ENCODE data around the gene PLXNC1.

Gene PLXNC1

GRCh38 chr12:94260017-94260416 is 111.6 kb downstream of the PLXNC1 start:
- no peak overlapping the region for H3K4me2 ChIP-seq (ENCODE audit: low read length)
- no peak overlapping the region for H2AFZ ChIP-seq (ENCODE audit: low read length)
- H3K27ac ChIP-seq (ENCODE audit: low read depth, low read length, poor library complexity, severe bottlenecking) = no peak overlapping the region
- no peak overlapping the region for H3K4me3 ChIP-seq (ENCODE audit: low read depth, low read length, poor library complexity, severe bottlenecking)
- H3K36me3 ChIP-seq (ENCODE audit: insufficient read depth, low read length) = no peaks in the 10 kb centered on the region; the same call in 1 of the 2 replicates
- no peaks in the 10 kb centered on the region for H3K79me2 ChIP-seq (ENCODE audit: insufficient read depth, low read length)
- no peaks in the 10 kb centered on the region for H4K20me1 ChIP-seq (ENCODE audit: insufficient read depth, low read length)
- H3K9me2 ChIP-seq (ENCODE audit: low read depth, low read length) = no peaks in the 10 kb centered on the region
- H3K9me3 ChIP-seq (ENCODE audit: low read length) = no peaks in the 10 kb centered on the region
- no peak for TF ChIP-seq EZH2 (IDR thresholded peaks at IDR 0.05; ENCODE audit: borderline replicate concordance, low read length)
- TF ChIP-seq CTCF (IDR thresholded peaks at IDR 0.05; ENCODE audit: low read length) = no peak
- peaks cover 47% of the 10 kb centered on the region for H3K4me1 ChIP-seq (ENCODE audit: insufficient read depth, low read length, severe bottlenecking)
- H3K27me3 ChIP-seq (ENCODE audit: insufficient read depth, low read length) = no peaks in the 10 kb centered on the region
- 0 out of 2 replicates have a peak, but pooled peaks cover 4% of the 10 kb centered on the region for H3F3A ChIP-seq (ENCODE audit: insufficient read depth, low read length)
- no peak overlapping the region for H3K9ac ChIP-seq (ENCODE audit: low read length)

- H2AFZ ChIP-seq (ENCODE audit: low read length) = no peak overlapping the region
- H3K79me2 ChIP-seq (ENCODE audit: insufficient read depth, low read length) = no peaks in the 10 kb centered on the region
- no peaks in the 10 kb centered on the region for H4K20me1 ChIP-seq (ENCODE audit: insufficient read depth, low read length)
- no peaks in the 10 kb centered on the region for H3K9me2 ChIP-seq (ENCODE audit: low read depth, low read length)
- H3K27ac ChIP-seq (ENCODE audit: low read depth, low read length, poor library complexity, severe bottlenecking) = peak overlapping the region; percentile 9
- no peak for TF ChIP-seq EZH2 (IDR thresholded peaks at IDR 0.05; ENCODE audit: borderline replicate concordance, low read length)
- no peak for TF ChIP-seq CTCF (IDR thresholded peaks at IDR 0.05; ENCODE audit: low read length)
- H3K9ac ChIP-seq (ENCODE audit: low read length) = no peak overlapping the region
- H3K4me2 ChIP-seq (ENCODE audit: low read length) = no peak overlapping the region
- H3F3A ChIP-seq (ENCODE audit: insufficient read depth, low read length) = 0 out of 2 replicates have a peak, but pooled peaks cover 4% of the 10 kb centered on the region
- peaks cover 47% of the 10 kb centered on the region for H3K4me1 ChIP-seq (ENCODE audit: insufficient read depth, low read length, severe bottlenecking)
- H3K4me3 ChIP-seq (ENCODE audit: low read depth, low read length, poor library complexity, severe bottlenecking) = no peak overlapping the region
- no peaks in the 10 kb centered on the region for H3K9me3 ChIP-seq (ENCODE audit: low read length)
- no peaks in the 10 kb centered on the region; the same call in 1 of the 2 replicates for H3K36me3 ChIP-seq (ENCODE audit: insufficient read depth, low read length)
- no peaks in the 10 kb centered on the region for H3K27me3 ChIP-seq (ENCODE audit: insufficient read depth, low read length)
These were observed 112.3 kb downstream of the PLXNC1 start for GRCh38 chr12:94260717-94261116.

- no peak overlapping the region for H3K9ac ChIP-seq (ENCODE audit: low read length)
These were observed 112.7 kb downstream of the PLXNC1 start for GRCh38 chr12:94261119-94261518.

More at GRCh38 chr12:94261119-94261518, 112.7 kb downstream of the PLXNC1 start:
- no peaks in the 10 kb centered on the region for H3K9me2 ChIP-seq (ENCODE audit: low read depth, low read length)
- H3K79me2 ChIP-seq (ENCODE audit: insufficient read depth, low read length) = no peaks in the 10 kb centered on the region
- H3K4me1 ChIP-seq (ENCODE audit: insufficient read depth, low read length, severe bottlenecking) = peaks cover 47% of the 10 kb centered on the region
- no peaks in the 10 kb centered on the region; the same call in 1 of the 2 replicates for H3K36me3 ChIP-seq (ENCODE audit: insufficient read depth, low read length)
- 0 out of 2 replicates have a peak, but pooled peaks cover 4% of the 10 kb centered on the region for H3F3A ChIP-seq (ENCODE audit: insufficient read depth, low read length)
- no peak overlapping the region for H3K4me2 ChIP-seq (ENCODE audit: low read length)
- TF ChIP-seq CTCF (IDR thresholded peaks at IDR 0.05; ENCODE audit: low read length) = no peak
- TF ChIP-seq EZH2 (IDR thresholded peaks at IDR 0.05; ENCODE audit: borderline replicate concordance, low read length) = no peak
- no peaks in the 10 kb centered on the region for H3K27me3 ChIP-seq (ENCODE audit: insufficient read depth, low read length)
- no peaks in the 10 kb centered on the region for H3K9me3 ChIP-seq (ENCODE audit: low read length)
- H4K20me1 ChIP-seq (ENCODE audit: insufficient read depth, low read length) = no peaks in the 10 kb centered on the region
- H3K4me3 ChIP-seq (ENCODE audit: low read depth, low read length, poor library complexity, severe bottlenecking) = no peak overlapping the region
- H3K27ac ChIP-seq (ENCODE audit: low read depth, low read length, poor library complexity, severe bottlenecking) = peak overlapping the region; percentile 9
- no peak overlapping the region for H2AFZ ChIP-seq (ENCODE audit: low read length)

Measured in OCI-LY1 (cell line).